Measurements from ENCODE around the gene FAM169A. TPM values are rescaled to one million over a fixed set of nuclear protein-coding genes. Genes with fewer than 3 reads are reported as not detected.

FAM169A gene
- total RNA-seq, 4 donors from 2014 or later, result 0.47 to 3.4 (median 1.1) TPM

DNA sequence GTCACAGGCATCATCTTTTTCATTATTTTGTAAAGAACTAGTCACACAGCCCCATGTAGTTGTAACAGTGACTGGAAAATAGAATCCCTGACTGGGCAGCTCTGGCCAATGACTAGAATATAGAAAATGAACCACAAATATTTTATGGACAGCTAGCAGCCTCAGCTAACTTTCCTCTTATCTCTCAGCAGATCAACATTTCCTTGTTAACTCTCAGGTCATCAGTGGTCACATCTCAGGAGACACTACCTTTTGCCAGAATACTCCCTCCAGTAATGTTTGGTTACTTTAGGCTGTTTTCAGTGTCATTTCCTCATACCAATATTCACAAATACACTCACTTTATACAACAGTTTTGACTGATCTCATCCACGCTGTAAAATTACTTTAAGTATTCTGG lies 43.9 kb downstream of the FAM169A start:
- Histone ChIP-seq H3K4me1 (no peaks in the 10 kb centered on the region), H3K4me3 (no peak overlapping the region), H3K9me3 (no peaks in the 10 kb centered on the region), H3K36me3 (no peaks in the 10 kb centered on the region), H3K27ac (no peak overlapping the region), H3K27me3 (no peaks in the 10 kb centered on the region)
- WGBS, 2 donors (ENCODE audit: low coverage in 1 of 2), result 94 to 100% methylated on average over 1 of the region's 1 CpG
- ATAC-seq, result no peak
- TF ChIP-seq, protein P1, sequence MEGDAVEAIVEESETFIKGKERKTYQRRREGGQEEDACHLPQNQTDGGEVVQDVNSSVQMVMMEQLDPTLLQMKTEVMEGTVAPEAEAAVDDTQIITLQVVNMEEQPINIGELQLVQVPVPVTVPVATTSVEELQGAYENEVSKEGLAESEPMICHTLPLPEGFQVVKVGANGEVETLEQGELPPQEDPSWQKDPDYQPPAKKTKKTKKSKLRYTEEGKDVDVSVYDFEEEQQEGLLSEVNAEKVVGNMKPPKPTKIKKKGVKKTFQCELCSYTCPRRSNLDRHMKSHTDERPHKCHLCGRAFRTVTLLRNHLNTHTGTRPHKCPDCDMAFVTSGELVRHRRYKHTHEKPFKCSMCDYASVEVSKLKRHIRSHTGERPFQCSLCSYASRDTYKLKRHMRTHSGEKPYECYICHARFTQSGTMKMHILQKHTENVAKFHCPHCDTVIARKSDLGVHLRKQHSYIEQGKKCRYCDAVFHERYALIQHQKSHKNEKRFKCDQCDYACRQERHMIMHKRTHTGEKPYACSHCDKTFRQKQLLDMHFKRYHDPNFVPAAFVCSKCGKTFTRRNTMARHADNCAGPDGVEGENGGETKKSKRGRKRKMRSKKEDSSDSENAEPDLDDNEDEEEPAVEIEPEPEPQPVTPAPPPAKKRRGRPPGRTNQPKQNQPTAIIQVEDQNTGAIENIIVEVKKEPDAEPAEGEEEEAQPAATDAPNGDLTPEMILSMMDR (IDR thresholded peaks at IDR 0.05), result no peak
- TF ChIP-seq POLR2AphosphoS5 (IDR thresholded peaks at IDR 0.05) (no peak), EP300 (IDR thresholded peaks at IDR 0.05) (no peak), POLR2A (IDR thresholded peaks at IDR 0.05) (no peak)

DNA sequence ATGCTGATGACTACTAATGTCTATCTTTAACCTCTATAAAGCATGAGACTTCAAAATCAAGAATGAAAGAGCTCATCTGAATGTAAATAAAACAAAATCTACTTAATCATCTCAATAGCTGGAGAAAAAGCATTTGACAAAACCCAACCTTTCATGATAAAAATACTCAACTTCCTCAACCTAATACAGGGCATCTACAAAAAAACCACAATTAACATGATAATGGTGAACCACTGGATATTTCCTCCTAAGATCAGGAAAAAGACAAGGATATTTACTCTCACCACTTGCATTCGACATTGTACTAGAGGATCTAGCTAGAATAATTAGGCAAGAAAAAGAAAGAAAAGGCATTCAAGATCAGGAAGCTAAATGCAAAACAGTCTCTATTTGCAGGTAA lies 49.3 kb downstream of the FAM169A start:
- TF ChIP-seq EP300 (IDR thresholded peaks at IDR 0.05) (no peak), POLR2A (IDR thresholded peaks at IDR 0.05) (no peak), POLR2AphosphoS5 (IDR thresholded peaks at IDR 0.05) (no peak)
- TF ChIP-seq, protein P1 (IDR thresholded peaks at IDR 0.05), result no peak
- Histone ChIP-seq H3K4me3 (no peak overlapping the region), H3K4me1 (no peaks in the 10 kb centered on the region), H3K27ac (no peak overlapping the region), H3K36me3 (no peaks in the 10 kb centered on the region), H3K9me3 (no peaks in the 10 kb centered on the region), H3K27me3 (no peaks in the 10 kb centered on the region)
- WGBS, 2 donors (ENCODE audit: low coverage in 1 of 2), result 62 to 80% methylated on average over 1 of the region's 1 CpG
- ATAC-seq, result no peak

DNA sequence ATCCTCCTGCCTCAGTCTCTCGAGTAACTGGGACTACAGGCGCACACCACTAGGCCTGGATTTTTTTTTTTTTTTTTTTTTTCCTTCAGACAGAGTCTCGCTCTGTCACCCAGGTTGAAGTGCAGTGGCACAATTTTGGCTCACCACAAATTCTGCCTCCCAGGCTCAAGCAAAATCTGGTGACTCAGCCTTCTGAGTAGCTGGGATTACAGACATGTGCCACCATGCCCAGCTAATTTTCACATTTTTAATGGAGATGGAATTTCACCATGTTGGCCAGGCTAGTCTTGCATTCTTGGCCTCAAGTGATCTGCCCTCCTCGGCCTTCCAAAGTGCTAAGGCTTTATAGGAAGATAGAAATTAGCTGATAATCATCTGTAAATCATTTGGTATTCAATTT lies 55.3 kb downstream of the FAM169A start:
- Histone ChIP-seq H3K9me3 (no peaks in the 10 kb centered on the region), H3K4me1 (no peaks in the 10 kb centered on the region), H3K27me3 (no peaks in the 10 kb centered on the region), H3K36me3 (no peaks in the 10 kb centered on the region), H3K27ac (no peak overlapping the region), H3K4me3 (no peak overlapping the region)
- no peak for ATAC-seq
- 89 to 100% methylated on average over 1 to 3 of the region's 4 CpGs for WGBS, 2 donors (ENCODE audit: low coverage in 1 of 2)
- TF ChIP-seq, protein P1 (IDR thresholded peaks at IDR 0.05), result no peak
- no peak for TF ChIP-seq POLR2AphosphoS5 (IDR thresholded peaks at IDR 0.05)
- TF ChIP-seq POLR2A (IDR thresholded peaks at IDR 0.05), result no peak
- TF ChIP-seq EP300 (IDR thresholded peaks at IDR 0.05), result no peak

DNA sequence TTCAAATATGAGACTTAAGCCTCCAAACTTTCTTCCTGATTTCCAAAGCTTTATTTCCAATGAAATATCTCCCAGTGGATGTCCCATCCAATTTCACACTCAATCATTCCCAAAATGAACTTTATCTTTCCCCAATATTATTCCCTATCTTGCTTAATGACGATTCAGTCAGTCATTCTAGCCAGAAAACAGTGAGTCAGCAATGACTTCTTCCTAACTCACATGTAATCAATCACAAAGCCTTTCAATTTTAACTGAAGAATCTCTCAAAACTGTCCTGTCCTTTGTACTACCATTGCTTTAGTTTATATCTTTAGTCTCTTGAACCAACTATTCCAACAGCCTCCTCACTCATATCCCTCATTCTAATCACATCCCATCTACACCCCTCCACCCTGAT lies 64.2 kb downstream of the FAM169A start:
- WGBS, 2 donors (ENCODE audit: low coverage in 1 of 2), result 32 to 56% methylated on average over 1 of the region's 1 CpG
- TF ChIP-seq POLR2A (IDR thresholded peaks at IDR 0.05) (no peak), POLR2AphosphoS5 (IDR thresholded peaks at IDR 0.05) (no peak), EP300 (IDR thresholded peaks at IDR 0.05) (no peak)
- TF ChIP-seq, protein P1 (IDR thresholded peaks at IDR 0.05), result no peak

DNA sequence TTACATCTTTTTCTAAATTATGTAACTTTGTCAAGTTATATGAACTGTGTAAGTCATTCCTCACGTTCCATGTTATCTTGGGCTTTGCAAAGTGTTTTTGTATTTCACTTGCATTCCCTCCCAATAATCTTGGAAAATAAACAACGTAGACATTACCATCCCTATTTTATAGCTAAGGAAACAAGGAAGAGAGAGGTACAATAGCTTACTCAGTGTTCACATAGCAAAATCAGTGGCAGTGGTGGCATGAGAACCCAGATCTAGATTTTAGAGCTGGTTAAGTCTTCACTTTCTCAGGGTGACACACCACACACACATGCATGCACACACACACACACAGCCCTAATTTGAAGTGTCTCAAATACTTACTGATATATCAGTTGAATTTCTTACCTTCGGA lies 65.0 kb downstream of the FAM169A start:
- Histone ChIP-seq H3K4me3 (no peak overlapping the region), H3K36me3 (no peaks in the 10 kb centered on the region), H3K4me1 (no peaks in the 10 kb centered on the region), H3K27me3 (no peaks in the 10 kb centered on the region), H3K9me3 (no peaks in the 10 kb centered on the region), H3K27ac (no peak overlapping the region)
- no peak for TF ChIP-seq POLR2A (IDR thresholded peaks at IDR 0.05)
- TF ChIP-seq, protein P1 (IDR thresholded peaks at IDR 0.05), result no peak
- no peak for TF ChIP-seq EP300 (IDR thresholded peaks at IDR 0.05)
- no peak for TF ChIP-seq POLR2AphosphoS5 (IDR thresholded peaks at IDR 0.05)
- ATAC-seq, result no peak
- 75 to 87% methylated on average over 3 of the region's 3 CpGs for WGBS, 2 donors (ENCODE audit: low coverage in 1 of 2)

More for the DNA sequence above, 64.2 kb downstream of the FAM169A start:
- Histone ChIP-seq H3K4me3 (no peak overlapping the region), H3K36me3 (no peaks in the 10 kb centered on the region), H3K9me3 (no peaks in the 10 kb centered on the region), H3K27me3 (no peaks in the 10 kb centered on the region), H3K27ac (no peak overlapping the region), H3K4me1 (no peaks in the 10 kb centered on the region)
- ATAC-seq, result no peak

Data from gastroesophageal sphincter (tissue), 4 donors.